Osteocyte (in vitro differentiated cells): ENCODE measurements around the gene HIVEP3. TPM values are rescaled to one million over a fixed set of nuclear protein-coding genes. Genes with fewer than 3 reads are reported as not detected.

Experiments
- DNase-seq: peaks from one replicate; pipeline ENCODE4 v3.0.0; 2021; ENCODE audit warnings: mixed read lengths; ENCODE audit not compliant: unreplicated experiment; ENCODE audit errors: extremely low spot score
- H3K27ac Mint-ChIP-seq: one replicate; pipeline ENCODE4 v1.8.0; 2021; ENCODE audit warnings: mild to moderate bottlenecking, mixed read lengths; ENCODE audit not compliant: unreplicated experiment
- H3K27me3 Mint-ChIP-seq: one replicate; pipeline ENCODE4 v1.8.0; 2021; ENCODE audit warnings: mixed read lengths; ENCODE audit not compliant: unreplicated experiment
- H3K36me3 Mint-ChIP-seq: one replicate; pipeline ENCODE4 v1.8.0; 2021; ENCODE audit warnings: mixed read lengths; ENCODE audit not compliant: unreplicated experiment
- H3K4me1 Mint-ChIP-seq: one replicate; pipeline ENCODE4 v1.8.0; 2021; ENCODE audit warnings: mixed read lengths; ENCODE audit not compliant: unreplicated experiment
- H3K4me3 Mint-ChIP-seq: one replicate; pipeline ENCODE4 v1.8.0; 2021; ENCODE audit warnings: mild to moderate bottlenecking, moderate library complexity, mixed read lengths; ENCODE audit not compliant: unreplicated experiment
- H3K9me3 Mint-ChIP-seq: one replicate; pipeline ENCODE4 v1.8.0; 2021; ENCODE audit warnings: mixed read lengths; ENCODE audit not compliant: unreplicated experiment
- CTCF ChIP-seq: fragments of 200-600 bp; sonication (generic); IDR thresholded peaks from 2 replicates; pipeline ENCODE4 v1.5.0; 2021; ENCODE audit warnings: antibody characterized with exemption, mild to moderate bottlenecking, moderate library complexity
- total RNA-seq: library from RNA; stranded (reverse); gene quantifications from 2 replicates; pipeline ENCODE4 v1.2.1, GENCODE V29; 2021

The HIVEP3 gene
- total RNA-seq, 1 donor from 2014 or later = 0.97 TPM

GRCh38 chr1:41794031-41794430, 124.7 kb downstream of the HIVEP3 start:
- H3K4me3 Mint-ChIP-seq = no peak overlapping the region
- no peak for DNase-seq
- TF ChIP-seq CTCF = no peak
- H3K27me3 Mint-ChIP-seq = peaks cover 23% of the 10 kb centered on the region
- H3K9me3 Mint-ChIP-seq = no peaks in the 10 kb centered on the region
- peaks cover 2% of the 10 kb centered on the region for H3K36me3 Mint-ChIP-seq
- H3K27ac Mint-ChIP-seq = no peak overlapping the region
- no peaks in the 10 kb centered on the region for H3K4me1 Mint-ChIP-seq

DNA sequence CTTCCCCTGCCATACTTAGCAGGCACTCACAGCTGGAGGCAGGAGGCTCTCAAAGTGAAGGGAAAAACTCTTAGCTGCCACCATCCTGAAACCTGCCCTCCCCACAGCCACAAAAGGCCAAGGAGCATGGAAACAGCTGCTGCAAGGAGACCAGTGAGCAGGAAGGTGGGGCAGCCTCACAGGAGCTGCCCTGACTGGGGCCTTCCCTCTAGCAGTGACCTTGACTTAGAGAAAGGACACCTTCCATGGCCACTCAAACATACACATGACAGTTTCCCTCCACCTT, 126.3 kb downstream of the HIVEP3 start:
- no peak for DNase-seq
- Mint-ChIP-seq H3K27me3 (peaks cover 22% of the 10 kb centered on the region), H3K27ac (no peak overlapping the region), H3K4me1 (no peaks in the 10 kb centered on the region), H3K36me3 (no peaks in the 10 kb centered on the region), H3K4me3 (no peak overlapping the region), H3K9me3 (no peaks in the 10 kb centered on the region)
- no peak for TF ChIP-seq CTCF

- TF ChIP-seq CTCF = no peak
- no peak overlapping the region for H3K27ac Mint-ChIP-seq
- no peak overlapping the region for H3K4me3 Mint-ChIP-seq
- no peak for DNase-seq
- peaks cover 22% of the 10 kb centered on the region for H3K27me3 Mint-ChIP-seq
- no peaks in the 10 kb centered on the region for H3K36me3 Mint-ChIP-seq
- H3K9me3 Mint-ChIP-seq = no peaks in the 10 kb centered on the region
- H3K4me1 Mint-ChIP-seq = no peaks in the 10 kb centered on the region
Observed at GRCh38 chr1:41791667-41792484, 126.8 kb downstream of the HIVEP3 start.

GRCh38 chr1:41790351-41790750, 128.4 kb downstream of the HIVEP3 start:
- no peak for TF ChIP-seq CTCF
- Mint-ChIP-seq H3K36me3 (no peaks in the 10 kb centered on the region), H3K4me3 (no peak overlapping the region), H3K27ac (no peak overlapping the region), H3K27me3 (peaks cover 22% of the 10 kb centered on the region), H3K4me1 (no peaks in the 10 kb centered on the region), H3K9me3 (no peaks in the 10 kb centered on the region)
- DNase-seq = no peak

- TF ChIP-seq CTCF = no peak
- Mint-ChIP-seq H3K9me3 (no peaks in the 10 kb centered on the region), H3K4me1 (no peaks in the 10 kb centered on the region), H3K36me3 (no peaks in the 10 kb centered on the region), H3K27ac (no peak overlapping the region), H3K4me3 (no peak overlapping the region), H3K27me3 (peaks cover 18% of the 10 kb centered on the region)
- DNase-seq = no peak
Observed at GRCh38 chr1:41789661-41790330, 128.9 kb downstream of the HIVEP3 start.
